Endothelial cell of umbilical vein (primary cell): ENCODE data around the gene NPM3. TPM values are rescaled to one million over a fixed set of nuclear protein-coding genes. Genes with fewer than 3 reads are reported as not detected.

Source experiments
- BruUV-seq: library from RNA; stranded (reverse); fragments of 400-500 nt; replicated peaks from 2 replicates; lab custom pipeline; 2021; lab: Mats Ljungman, UMichigan
- CTCF ChIA-PET: fragments of 300-600, 350-600 bp; sonication (Branson Sonifier 250); formaldehyde crosslinking; loops from one replicate; lab custom pipeline; 2021; ENCODE audit warnings: antibody characterized with exemption, inconsistent platforms; lab: Charles Lee
- POLR2A ChIA-PET: fragments of 300-600, 350-600 bp; sonication (Branson Sonifier 250); formaldehyde crosslinking; loops from one replicate; lab custom pipeline; 2021; ENCODE audit warnings: antibody characterized with exemption, inconsistent platforms; lab: Charles Lee
- DNase-seq: peaks from one replicate; pipeline ENCODE4 v3.0.0-alpha.2; 2011; ENCODE audit warnings: low read depth, low spot score
- FAIRE-seq: peaks from 2 replicates; lab custom pipeline; 2011; peaks lifted over from hg19 to GRCh38; lab: Jason Lieb, UNC
- H2AFZ ChIP-seq: 2 replicates; pipeline ENCODE4 v1.6.0; 2012; ENCODE audit warnings: low read depth, low read length, control low read depth, inconsistent platforms
- H3K27ac ChIP-seq: 2 replicates; pipeline ENCODE4 v1.5.1; 2011; ENCODE audit warnings: low read depth, mild to moderate bottlenecking, control low read depth, low read length, moderate library complexity; ENCODE audit not compliant: insufficient read depth
- H3K27me3 ChIP-seq, 2 experiments: 2 replicates each; pipeline versions ENCODE4 v1.6.0 to v1.6.1; 2011; ENCODE audit warnings: low read length in 2 of 2, mixed read lengths in 1 of 2; ENCODE audit not compliant: control insufficient read depth in 2 of 2, insufficient read depth in 2 of 2
- H3K36me3 ChIP-seq, 2 experiments: 2 replicates in 1 of 2; 3 replicates in 1 of 2; pipeline ENCODE4 v1.5.1; 2011; ENCODE audit warnings: low read length in 2 of 2, mild to moderate bottlenecking in 1 of 2, moderate library complexity in 1 of 2; ENCODE audit not compliant: control insufficient read depth in 2 of 2, insufficient read depth in 2 of 2; ENCODE audit errors: extremely low read depth in 1 of 2
- H3K4me1 ChIP-seq: 3 replicates; pipeline ENCODE4 v1.5.1; 2011; ENCODE audit warnings: mild to moderate bottlenecking, low read length; ENCODE audit not compliant: control insufficient read depth, insufficient read depth; ENCODE audit errors: extremely low read depth
- H3K4me2 ChIP-seq: 2 replicates; pipeline ENCODE4 v1.6.1; 2011; ENCODE audit warnings: low read length, control low read depth, mixed read lengths; ENCODE audit not compliant: insufficient read depth
- H3K4me3 ChIP-seq, 3 experiments: fragments of 200-600 bp in 1 of 3; sonication (generic), shearing (Covaris generic) in 1 of 3; replicated peaks in 1 of 3; 2 replicates each; pipeline ENCODE4 v1.5.1; 2011 to 2016; ENCODE audit warnings: control low read depth in 3 of 3, low read length in 3 of 3, mild to moderate bottlenecking in 2 of 3, inconsistent platforms in 1 of 3, low read depth in 1 of 3, moderate library complexity in 1 of 3; ENCODE audit not compliant: insufficient read depth in 1 of 3
- H3K79me2 ChIP-seq: 2 replicates; pipeline ENCODE4 v1.6.0; 2012; ENCODE audit warnings: low read length, inconsistent platforms; ENCODE audit not compliant: control insufficient read depth, insufficient read depth
- H3K9ac ChIP-seq: replicated peaks from 2 replicates; pipeline ENCODE3; 2011; ENCODE audit warnings: low read length, control low read depth; ENCODE audit not compliant: insufficient read depth; ENCODE audit errors: extremely low read depth
- H3K9me1 ChIP-seq: replicated peaks from 3 replicates; pipeline ENCODE4 v1.6.0; 2011; ENCODE audit warnings: mild to moderate bottlenecking, low read length; ENCODE audit not compliant: control insufficient read depth, insufficient read depth; ENCODE audit errors: extremely low read depth
- H3K9me3 ChIP-seq: replicated peaks from 2 replicates; pipeline ENCODE4 v1.5.1; 2012; ENCODE audit warnings: low read length, inconsistent platforms; ENCODE audit not compliant: control insufficient read depth, insufficient read depth
- H4K20me1 ChIP-seq: replicated peaks from 2 replicates; pipeline ENCODE3; 2011; ENCODE audit warnings: mild to moderate bottlenecking, low read length; ENCODE audit not compliant: control insufficient read depth, insufficient read depth; ENCODE audit errors: extremely low read depth
- EZH2 ChIP-seq: IDR thresholded peaks from 2 replicates; pipeline ENCODE4 v1.6.1; 2012; ENCODE audit warnings: borderline replicate concordance, low read depth, mild to moderate bottlenecking, moderate library complexity, low read length, inconsistent platforms; ENCODE audit not compliant: severe bottlenecking
- FOS ChIP-seq: IDR thresholded peaks from 2 replicates; pipeline ENCODE4 v1.6.1; 2011; ENCODE audit warnings: mild to moderate bottlenecking, low read length, moderate library complexity, borderline replicate concordance; ENCODE audit not compliant: insufficient read depth
- GATA2 ChIP-seq: IDR thresholded peaks from 2 replicates; pipeline ENCODE4 v1.7.0; 2011; ENCODE audit warnings: low read depth, mild to moderate bottlenecking, moderate library complexity, mixed read lengths, low read length; ENCODE audit not compliant: insufficient read length, insufficient read depth
- MYC ChIP-seq: IDR thresholded peaks from one replicate; pipeline ENCODE4 v1.6.1; 2011; ENCODE audit warnings: mild to moderate bottlenecking, low read depth, low read length
- POLR2AphosphoS5 ChIP-seq: IDR thresholded peaks from 2 replicates; pipeline ENCODE4 v1.6.1; 2012; ENCODE audit warnings: low read depth, mild to moderate bottlenecking, control low read depth, low read length, moderate library complexity; ENCODE audit not compliant: insufficient read depth
- dilution Hi-C: fragments of 300-500 bp; cut with MboI; formaldehyde crosslinking; loops from one replicate; pipeline ENCODE4 v1.15.0; 2019; ENCODE audit warnings: low sequenced_read_pairs; ENCODE audit not compliant: extremely low pct_ligation_motif_present
- intact Hi-C: fragments of 100-400 bp; cut with micrococcal nuclease; formaldehyde crosslinking; loops from one replicate; pipeline ENCODE4 v1.10.0; 2022
- polyA plus RNA-seq, 4 experiments: library from polyadenylated mRNA; depleted of rRNA in 3 of 4; stranded (reverse) in 3 of 4; unstranded in 1 of 4; fragments of >200 nt; gene quantifications; 2 replicates each; pipeline versions ENCODE4 v1.2.1 to v1.2.3, GENCODE V29; 2011 to 2012; ENCODE audit warnings: missing spikeins in 1 of 4
- total RNA-seq: library from RNA; stranded (reverse); gene quantifications from 2 replicates; pipeline ENCODE4 v1.2.3, GENCODE V29; 2021
- TF ChIP-seq, protein P1 (sequence below), 2 donors: IDR thresholded peaks; 1 replicate in 1 of 2; 2 replicates in 1 of 2; pipeline ENCODE4 v1.5.1; 2011; ENCODE audit warnings: low read length in 2 of 2, mild to moderate bottlenecking in 2 of 2, moderate library complexity in 2 of 2, control low read depth in 1 of 2, inconsistent platforms in 1 of 2, low read depth in 1 of 2; ENCODE audit not compliant: insufficient read depth in 1 of 2; ENCODE audit errors: extremely low read depth in 1 of 2

The NPM3 gene
- total and polyA plus RNA-seq, 2 donors (not counting 3 experiments of a cell fraction or from before 2014, with no cell fraction given): 55.4 to 71.3 TPM

DNA sequence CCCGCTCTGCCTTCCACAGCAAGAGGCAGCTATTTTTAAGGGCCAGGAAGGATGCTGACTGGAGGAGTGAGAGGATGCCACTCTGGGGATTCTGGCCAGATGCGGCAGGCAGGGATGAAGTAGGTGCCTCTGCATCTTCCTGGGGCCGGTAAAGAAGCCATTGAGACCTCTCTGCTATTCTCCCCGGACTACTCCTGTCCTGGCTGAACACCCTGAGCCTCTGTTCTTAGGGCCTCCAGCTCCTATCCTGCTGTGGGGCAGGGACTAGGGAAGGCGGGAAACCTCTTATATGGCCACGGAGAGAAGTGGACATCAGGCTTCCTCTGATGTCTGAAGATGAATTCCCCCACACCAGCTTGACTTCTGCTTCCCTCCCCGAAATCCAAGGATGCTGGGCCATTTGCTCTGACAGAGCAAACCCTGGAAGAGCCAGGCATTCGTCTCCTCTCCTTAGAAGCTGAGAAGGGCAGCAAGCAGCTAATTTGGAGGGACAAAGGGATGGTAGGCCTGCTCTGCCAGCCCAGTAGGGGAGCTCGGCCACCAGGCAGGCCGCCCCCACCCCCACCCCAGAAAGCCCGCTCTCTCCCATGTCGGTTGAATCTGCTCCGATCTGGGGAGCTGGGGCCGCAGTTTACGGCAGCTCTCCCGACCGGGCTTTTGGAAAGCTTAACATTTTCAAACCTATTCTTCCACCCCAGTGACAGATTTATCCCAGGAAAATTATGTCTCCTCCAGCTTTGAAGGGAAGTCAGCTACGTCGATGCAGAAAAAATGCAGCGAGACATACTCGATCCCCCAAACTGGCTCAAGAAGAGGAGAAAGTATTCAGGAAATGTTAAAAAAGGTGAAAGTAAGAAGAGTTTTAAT lies 10.1 kb downstream of the NPM3 start:
- DNase-seq (no peak), FAIRE-seq (no peak)
- Histone ChIP-seq H3K4me2 (no peak overlapping the region), H3K27me3 (peaks cover 69 to 72% of the 10 kb centered on the region in 2 experiments), H3K9me1 (no peaks in the 10 kb centered on the region), H3K27ac (no peak overlapping the region), H3K9ac (no peak overlapping the region), H3K9me3 (no peaks in the 10 kb centered on the region), H3K36me3 (no peaks in the 10 kb centered on the region), H3K4me3 (no peak overlapping the region), H2AFZ (no peak overlapping the region), H4K20me1 (no peaks in the 10 kb centered on the region), H3K4me1 (no peaks in the 10 kb centered on the region), H3K79me2 (no peaks in the 10 kb centered on the region)
- ChIA-PET POLR2A (no interaction called here), CTCF (interaction anchor here (0.9 to 3.5 kb wide), 10 partner anchors 8 to 631 kb away, joined by 3 to 19 read pairs (median 4); no protein-coding TSS in a partner anchor)
- TF ChIP-seq GATA2 (no peak), FOS (no peak), MYC (no peak), EZH2 (peak; percentile 81), POLR2AphosphoS5 (no peak)
- TF ChIP-seq, protein P1, sequence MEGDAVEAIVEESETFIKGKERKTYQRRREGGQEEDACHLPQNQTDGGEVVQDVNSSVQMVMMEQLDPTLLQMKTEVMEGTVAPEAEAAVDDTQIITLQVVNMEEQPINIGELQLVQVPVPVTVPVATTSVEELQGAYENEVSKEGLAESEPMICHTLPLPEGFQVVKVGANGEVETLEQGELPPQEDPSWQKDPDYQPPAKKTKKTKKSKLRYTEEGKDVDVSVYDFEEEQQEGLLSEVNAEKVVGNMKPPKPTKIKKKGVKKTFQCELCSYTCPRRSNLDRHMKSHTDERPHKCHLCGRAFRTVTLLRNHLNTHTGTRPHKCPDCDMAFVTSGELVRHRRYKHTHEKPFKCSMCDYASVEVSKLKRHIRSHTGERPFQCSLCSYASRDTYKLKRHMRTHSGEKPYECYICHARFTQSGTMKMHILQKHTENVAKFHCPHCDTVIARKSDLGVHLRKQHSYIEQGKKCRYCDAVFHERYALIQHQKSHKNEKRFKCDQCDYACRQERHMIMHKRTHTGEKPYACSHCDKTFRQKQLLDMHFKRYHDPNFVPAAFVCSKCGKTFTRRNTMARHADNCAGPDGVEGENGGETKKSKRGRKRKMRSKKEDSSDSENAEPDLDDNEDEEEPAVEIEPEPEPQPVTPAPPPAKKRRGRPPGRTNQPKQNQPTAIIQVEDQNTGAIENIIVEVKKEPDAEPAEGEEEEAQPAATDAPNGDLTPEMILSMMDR (IDR thresholded peaks at IDR 0.05; ENCODE audit: extremely low read depth in 1 of 2, insufficient read depth in 1 of 2, low read depth in 1 of 2, low read length in 2 of 2): no peak
- no TSS peak for BruUV-seq
- intact Hi-C loops: no loop called here
- dilution Hi-C loops: no loop called here
